Testis (tissue), 3 donors: ENCODE measurements around the gene DOK6. TPM values are rescaled to one million over a fixed set of nuclear protein-coding genes. Genes with fewer than 3 reads are reported as not detected.

Experiments
- DNase-seq: peaks from one replicate; pipeline ENCODE4 v3.0.0-alpha.2; 2019
- H3K27ac ChIP-seq, 2 donors: fragments of 200-600 bp; sonication (generic); one replicate each; pipeline ENCODE4 v1.5.1; 2019
- H3K27me3 ChIP-seq: fragments of 200-600 bp; sonication (generic); one replicate; pipeline ENCODE4 v1.5.1; 2019
- H3K36me3 ChIP-seq: fragments of 200-600 bp; sonication (generic); one replicate; pipeline ENCODE4 v1.5.1; 2017; ENCODE audit warnings: low read depth; ENCODE audit errors: missing control alignments
- H3K4me1 ChIP-seq: fragments of 200-600 bp; sonication (generic); one replicate; pipeline ENCODE4 v1.5.1; 2019
- H3K4me3 ChIP-seq, 2 donors: fragments of 200-600 bp; sonication (generic); one replicate each; pipeline ENCODE4 v1.5.1; 2017 to 2019
- H3K9me3 ChIP-seq: fragments of 200-600 bp; sonication (generic); one replicate; pipeline ENCODE4 v1.5.1; 2017
- POLR2A ChIP-seq: fragments of 450-650 bp; IDR thresholded peaks from one replicate; pipeline ENCODE4 v1.6.1; 2017; ENCODE audit warnings: antibody characterized with exemption, mild to moderate bottlenecking, moderate library complexity
- WGBS, 2 donors: methylation state at CpG; one replicate each; pipeline ENCODE4 v1.1.5; 2018; 5-methylcytosine and 5-hydroxymethylcytosine counted together
- intact Hi-C: fragments of 100-400 bp; cut with DNase I; formaldehyde crosslinking; loops from one replicate; pipeline ENCODE4 v1.15.1; 2023; ENCODE audit warnings: low total_unique reads
- polyA plus RNA-seq: library from polyadenylated mRNA; stranded (reverse); fragments of 350-450 nt; fragmentation: Illumina TruSeq; extraction: RNeasy Lipid Tissue Mini Kit (QIAGEN cat#74804); gene quantifications from one replicate; pipeline ENCODE4 v1.2.3, GENCODE V29; 2014; ENCODE audit warnings: low read depth, low replicate concordance; ENCODE audit not compliant: insufficient read depth
- total RNA-seq, 2 donors: library from RNA; depleted of rRNA; stranded (reverse); fragments of >200 nt; gene quantifications; one replicate each; pipeline ENCODE4 v1.2.3, GENCODE V29; 2016
- TF ChIP-seq, protein P1 (sequence below), 3 experiments: fragments of 450-650 bp in 2 of 3; fragments of 200-600 bp in 1 of 3; sonication (generic) in 1 of 3; IDR thresholded peaks; one replicate each; pipeline ENCODE4 v1.5.1; 2016 to 2019; ENCODE audit warnings: antibody characterized with exemption in 3 of 3, mild to moderate bottlenecking in 2 of 3, moderate library complexity in 1 of 3

Gene DOK6
- total and polyA plus RNA-seq, 3 donors from 2014 or later: 0.71 to 11.1 (median 8.5) TPM

DNA sequence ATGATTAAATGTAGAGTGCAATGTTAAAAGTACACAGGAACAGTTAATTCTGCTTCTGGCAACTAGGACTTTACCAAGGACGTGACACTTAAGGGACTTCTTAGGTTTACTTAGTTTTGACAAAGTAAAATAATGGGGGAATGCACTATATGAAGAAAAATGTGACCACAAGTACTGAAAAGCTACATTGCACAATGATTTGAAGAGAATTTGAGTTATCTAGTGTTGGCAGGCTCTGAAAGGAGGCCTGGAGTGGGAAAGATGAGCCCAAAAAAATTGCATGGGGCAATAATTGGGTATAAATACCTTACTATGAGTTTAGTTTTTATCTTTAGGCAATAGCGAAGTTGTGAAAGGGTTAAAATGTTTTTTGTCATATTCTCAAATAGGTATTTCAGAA lies 173.7 kb downstream of the DOK6 start:
- Histone ChIP-seq H3K36me3 (no peaks in the 10 kb centered on the region), H3K27me3 (no peaks in the 10 kb centered on the region), H3K9me3 (no peaks in the 10 kb centered on the region), H3K4me3 (no peak overlapping the region), H3K27ac (no peak overlapping the region), H3K4me1 (no peaks in the 10 kb centered on the region)
- intact Hi-C loops: no loop called here
- WGBS, 2 donors: 90 to 96% methylated on average over 2 of the region's 2 CpGs
- DNase-seq: no peak
- TF ChIP-seq, protein P1, sequence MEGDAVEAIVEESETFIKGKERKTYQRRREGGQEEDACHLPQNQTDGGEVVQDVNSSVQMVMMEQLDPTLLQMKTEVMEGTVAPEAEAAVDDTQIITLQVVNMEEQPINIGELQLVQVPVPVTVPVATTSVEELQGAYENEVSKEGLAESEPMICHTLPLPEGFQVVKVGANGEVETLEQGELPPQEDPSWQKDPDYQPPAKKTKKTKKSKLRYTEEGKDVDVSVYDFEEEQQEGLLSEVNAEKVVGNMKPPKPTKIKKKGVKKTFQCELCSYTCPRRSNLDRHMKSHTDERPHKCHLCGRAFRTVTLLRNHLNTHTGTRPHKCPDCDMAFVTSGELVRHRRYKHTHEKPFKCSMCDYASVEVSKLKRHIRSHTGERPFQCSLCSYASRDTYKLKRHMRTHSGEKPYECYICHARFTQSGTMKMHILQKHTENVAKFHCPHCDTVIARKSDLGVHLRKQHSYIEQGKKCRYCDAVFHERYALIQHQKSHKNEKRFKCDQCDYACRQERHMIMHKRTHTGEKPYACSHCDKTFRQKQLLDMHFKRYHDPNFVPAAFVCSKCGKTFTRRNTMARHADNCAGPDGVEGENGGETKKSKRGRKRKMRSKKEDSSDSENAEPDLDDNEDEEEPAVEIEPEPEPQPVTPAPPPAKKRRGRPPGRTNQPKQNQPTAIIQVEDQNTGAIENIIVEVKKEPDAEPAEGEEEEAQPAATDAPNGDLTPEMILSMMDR (IDR thresholded peaks at IDR 0.05): no peak
- no peak for TF ChIP-seq POLR2A

DNA sequence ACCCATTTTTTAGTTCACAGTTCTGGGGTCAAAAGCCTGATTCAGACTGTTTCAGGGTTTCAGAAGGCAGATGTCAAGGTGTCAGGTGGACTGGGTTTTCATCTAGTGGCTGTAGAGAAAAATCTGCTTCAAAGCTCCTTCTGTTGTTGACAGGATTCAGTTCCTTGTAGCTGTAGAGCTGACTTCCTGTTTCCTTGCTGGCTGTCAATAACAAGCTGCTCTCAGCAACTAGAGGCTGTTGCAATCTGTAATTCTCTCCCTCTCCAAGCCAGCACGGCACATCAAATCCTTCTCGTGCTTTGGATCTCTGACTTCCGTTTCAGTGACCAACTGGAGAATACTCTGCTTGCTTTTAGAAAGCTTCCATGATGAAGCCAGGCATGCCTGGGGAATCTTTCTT lies 179.4 kb downstream of the DOK6 start:
- no peaks in the 10 kb centered on the region for H3K27me3 ChIP-seq
- no peak for DNase-seq
- TF ChIP-seq, protein P1 (IDR thresholded peaks at IDR 0.05): no peak
- TF ChIP-seq POLR2A: no peak
- intact Hi-C loops: no loop called here
- no peaks in the 10 kb centered on the region for H3K36me3 ChIP-seq
- H3K27ac ChIP-seq: no peak overlapping the region
- H3K9me3 ChIP-seq: no peaks in the 10 kb centered on the region
- H3K4me1 ChIP-seq: no peaks in the 10 kb centered on the region
- 60 to 76% methylated on average over 3 of the region's 3 CpGs for WGBS, 2 donors
- no peak overlapping the region for H3K4me3 ChIP-seq

GRCh38 chr18:69584429-69584828 lies 183.7 kb downstream of the DOK6 start:
- Histone ChIP-seq H3K9me3 (no peaks in the 10 kb centered on the region), H3K27ac (no peak overlapping the region), H3K4me1 (no peaks in the 10 kb centered on the region), H3K4me3 (no peak overlapping the region), H3K36me3 (no peaks in the 10 kb centered on the region), H3K27me3 (no peaks in the 10 kb centered on the region)
- TF ChIP-seq, protein P1 (IDR thresholded peaks at IDR 0.05): no peak
- no peak for TF ChIP-seq POLR2A
- intact Hi-C loops: no loop called here
- no peak for DNase-seq
- WGBS, 2 donors: 66 to 74% methylated on average over 6 of the region's 6 CpGs

DNA sequence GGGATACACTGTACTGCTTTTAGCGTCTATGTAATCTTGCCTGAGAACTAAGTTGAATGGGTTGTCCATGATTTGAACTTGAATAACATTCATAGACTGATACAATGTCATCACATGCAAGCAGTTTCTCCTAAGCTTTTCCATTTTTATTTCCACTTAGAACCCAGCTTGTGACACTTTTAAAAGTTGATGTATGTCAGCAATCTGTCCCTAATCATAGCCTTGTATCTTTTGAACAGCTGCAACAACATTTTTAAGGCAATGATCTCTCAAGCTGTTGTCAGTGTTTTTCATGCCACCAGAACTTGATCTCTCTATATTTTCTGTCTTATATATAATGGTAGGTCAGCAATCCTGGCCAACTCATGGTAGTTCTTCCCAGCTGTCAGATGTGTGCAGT lies 185.0 kb downstream of the DOK6 start:
- DNase-seq: no peak
- Histone ChIP-seq H3K27ac (no peak overlapping the region), H3K9me3 (no peaks in the 10 kb centered on the region), H3K4me3 (no peak overlapping the region), H3K27me3 (no peaks in the 10 kb centered on the region), H3K36me3 (no peaks in the 10 kb centered on the region), H3K4me1 (no peaks in the 10 kb centered on the region)
- no peak for TF ChIP-seq POLR2A
- TF ChIP-seq, protein P1 (IDR thresholded peaks at IDR 0.05): no peak
- WGBS, 2 donors: 60 to 64% methylated on average over 1 of the region's 1 CpG
- intact Hi-C loops: no loop called here

GRCh38 chr18:69586537-69586936 lies 185.8 kb downstream of the DOK6 start:
- no peak for TF ChIP-seq POLR2A
- TF ChIP-seq, protein P1 (IDR thresholded peaks at IDR 0.05): no peak
- Histone ChIP-seq H3K36me3 (no peaks in the 10 kb centered on the region), H3K4me3 (no peak overlapping the region), H3K9me3 (no peaks in the 10 kb centered on the region), H3K4me1 (no peaks in the 10 kb centered on the region), H3K27ac (no peak overlapping the region), H3K27me3 (no peaks in the 10 kb centered on the region)
- DNase-seq: no peak
- WGBS, 2 donors: 52 to 54% methylated on average over 7 of the region's 7 CpGs
- intact Hi-C loops: no loop called here
